SK-N-SH (cell line): ENCODE measurements around the gene ELP4. TPM values are rescaled to one million over a fixed set of nuclear protein-coding genes. Genes with fewer than 3 reads are reported as not detected.

Experiments used
- CTCF ChIA-PET: fragments of 300-600, 350-600 bp; formaldehyde crosslinking; extraction: SDS; loops from one replicate; lab custom pipeline; 2021; lab: Yijun Ruan, JAX
- POLR2A ChIA-PET: fragments of 350-600 bp; sonication (Branson Sonifier 250); formaldehyde crosslinking; extraction: SDS; loops from one replicate; lab custom pipeline; 2020; ENCODE audit warnings: antibody characterized with exemption, inconsistent platforms; lab: Yijun Ruan, JAX
- DNase-seq: peaks from one replicate; pipeline ENCODE4 v3.0.0; 2012
- H2AFZ ChIP-seq: fragments of 200-600 bp; sonication (generic); 2 replicates; pipeline ENCODE4 v1.8.1; 2016; ENCODE audit warnings: antibody characterized with exemption, mild to moderate bottlenecking, low read depth
- H3F3A ChIP-seq: fragments of 200-600 bp; sonication (generic); replicated peaks from 2 replicates; pipeline ENCODE3; 2016; ENCODE audit warnings: antibody characterized with exemption, mild to moderate bottlenecking; ENCODE audit not compliant: insufficient read depth
- H3K27ac ChIP-seq, 2 experiments: fragments of 200-500 bp in 1 of 2; fragments of 200-600 bp in 1 of 2; sonication (Bioruptor generic) in 1 of 2; sonication (generic), shearing (Covaris generic) in 1 of 2; 2 replicates each; pipeline versions ENCODE4 v1.5.1 to v1.6.1; 2014 to 2016; ENCODE audit warnings: low read depth in 2 of 2, inconsistent platforms in 1 of 2, low read length in 1 of 2, mild to moderate bottlenecking in 1 of 2, mixed read lengths in 1 of 2
- H3K27me3 ChIP-seq: fragments of 200-600 bp; sonication (generic), shearing (Covaris generic); 2 replicates; pipeline ENCODE4 v1.6.1; 2016; ENCODE audit warnings: mixed run types; ENCODE audit not compliant: insufficient read depth
- H3K36me3 ChIP-seq, 2 experiments: fragments of 200-500 bp in 1 of 2; fragments of 200-600 bp in 1 of 2; sonication (Bioruptor generic) in 1 of 2; sonication (generic) in 1 of 2; replicated peaks in 1 of 2; 2 replicates each; pipeline versions ENCODE3 to v1.5.1; 2014 to 2016; ENCODE audit warnings: low read length in 1 of 2, mild to moderate bottlenecking in 1 of 2; ENCODE audit not compliant: insufficient read depth in 2 of 2, control insufficient read depth in 1 of 2
- H3K4me1 ChIP-seq, 2 experiments: fragments of 200-500 bp in 1 of 2; fragments of 200-600 bp in 1 of 2; sonication (Bioruptor generic) in 1 of 2; sonication (generic), shearing (Covaris generic) in 1 of 2; 2 replicates each; pipeline versions ENCODE4 v1.5.1 to v1.6.1; 2014 to 2016; ENCODE audit warnings: low read depth in 1 of 2, low read length in 1 of 2, mixed run types in 1 of 2; ENCODE audit not compliant: insufficient read depth in 2 of 2, control insufficient read depth in 1 of 2
- H3K4me2 ChIP-seq: fragments of 200-600 bp; sonication (generic), shearing (Covaris generic); 2 replicates; pipeline ENCODE4 v1.6.1; 2017; ENCODE audit warnings: mixed run types
- H3K4me3 ChIP-seq, 2 experiments: fragments of 200-500 bp in 1 of 2; fragments of 200-600 bp in 1 of 2; sonication (Bioruptor generic) in 1 of 2; sonication (generic), shearing (Covaris generic) in 1 of 2; 2 replicates each; pipeline versions ENCODE4 v1.5.1 to v1.8.1; 2014 to 2016; ENCODE audit warnings: low read depth in 2 of 2, inconsistent platforms in 1 of 2, low read length in 1 of 2, mild to moderate bottlenecking in 1 of 2, mixed read lengths in 1 of 2, moderate library complexity in 1 of 2
- H3K79me2 ChIP-seq: fragments of 200-600 bp; sonication (generic); 2 replicates; pipeline ENCODE4 v1.8.1; 2017; ENCODE audit warnings: mild to moderate bottlenecking; ENCODE audit not compliant: insufficient read depth
- H3K9ac ChIP-seq: fragments of 200-600 bp; sonication (generic); 2 replicates; pipeline ENCODE4 v1.6.1; 2017; ENCODE audit warnings: mixed run types
- H3K9me2 ChIP-seq: fragments of 200-600 bp; sonication (generic); 2 replicates; pipeline ENCODE4 v1.6.1; 2017; ENCODE audit warnings: mixed run types
- H3K9me3 ChIP-seq: fragments of 200-600 bp; sonication (generic); 2 replicates; pipeline ENCODE4 v1.6.1; 2017; ENCODE audit warnings: mixed run types, mild to moderate bottlenecking, moderate library complexity
- H4K20me1 ChIP-seq: fragments of 200-600 bp; sonication (generic); 2 replicates; pipeline ENCODE4 v1.6.1; 2017; ENCODE audit warnings: mild to moderate bottlenecking, mixed run types; ENCODE audit not compliant: insufficient read depth
- CHD2 ChIP-seq: fragments of 150-350 bp; IDR thresholded peaks from 2 replicates; pipeline ENCODE4 v1.6.1; 2018; ENCODE audit warnings: low read length; ENCODE audit not compliant: partially characterized antibody
- CTCF ChIP-seq: fragments of 200-600 bp; sonication (generic); IDR thresholded peaks from 2 replicates; pipeline ENCODE4 v1.6.1; 2017; ENCODE audit warnings: antibody characterized with exemption, mild to moderate bottlenecking, moderate library complexity
- ELF1 ChIP-seq: IDR thresholded peaks from 2 replicates; pipeline ENCODE4 v1.4.0; 2012
- EP300 ChIP-seq, 2 experiments: IDR thresholded peaks; 2 replicates each; pipeline versions ENCODE4 v1.4.0 to v1.6.1; 2012; ENCODE audit warnings: borderline replicate concordance in 1 of 2, low read depth in 1 of 2, low read length in 1 of 2
- FOSL2 ChIP-seq: IDR thresholded peaks from 2 replicates; pipeline ENCODE4 v1.4.0; 2012; ENCODE audit warnings: low read depth, mild to moderate bottlenecking, moderate library complexity, borderline replicate concordance
- IRF3 ChIP-seq: fragments of 150-350 bp; IDR thresholded peaks from 2 replicates; pipeline ENCODE4 v1.6.1; 2016; ENCODE audit warnings: mild to moderate bottlenecking, low read depth, low read length
- JUND ChIP-seq: IDR thresholded peaks from 2 replicates; pipeline ENCODE4 v1.4.0; 2012
- MAX ChIP-seq: IDR thresholded peaks from 2 replicates; pipeline ENCODE4 v1.4.0; 2012; ENCODE audit warnings: low read depth
- RFX5 ChIP-seq: IDR thresholded peaks from 2 replicates; pipeline ENCODE4 v1.6.1; 2012; ENCODE audit warnings: mild to moderate bottlenecking, improper control_type of control experiment, low read length
- RXRA ChIP-seq: IDR thresholded peaks from 2 replicates; pipeline ENCODE4 v1.4.0; 2012; ENCODE audit warnings: low read depth, mild to moderate bottlenecking, borderline replicate concordance
- SIN3A ChIP-seq: IDR thresholded peaks from 2 replicates; pipeline ENCODE4 v1.6.1; 2012; ENCODE audit warnings: low read depth, mild to moderate bottlenecking, low read length, moderate library complexity, borderline replicate concordance
- SMC3 ChIP-seq: IDR thresholded peaks from 2 replicates; pipeline ENCODE4 v1.6.1; 2012; ENCODE audit warnings: low read depth, low read length, improper control_type of control experiment
- USF1 ChIP-seq: IDR thresholded peaks from 2 replicates; pipeline ENCODE4 v1.4.0; 2012; ENCODE audit warnings: low read depth, borderline replicate concordance
- ZBTB33 ChIP-seq: IDR thresholded peaks from 2 replicates; pipeline ENCODE4 v1.4.0; 2012; ENCODE audit warnings: low read depth, borderline replicate concordance
- WGBS: methylation state at CpG from one replicate; pipeline ENCODE4 v1.1.6; 2017; ENCODE audit warnings: low lambda C conversion rate; 5-methylcytosine and 5-hydroxymethylcytosine counted together
- polyA plus RNA-seq, 3 experiments: library from polyadenylated mRNA; depleted of rRNA; stranded (reverse); fragments of >200 nt; gene quantifications; 2 replicates each; pipeline ENCODE4 v1.2.3, GENCODE V29; 2012

ELP4 gene
- polyA plus RNA-seq, 1 of the 3 experiments (the other 2 are of a cell fraction), result 7.0 TPM

GRCh38 chr11:31711137-31711536 is 201.6 kb downstream of the ELP4 start:
- H3K27ac ChIP-seq, result no peak overlapping the region
- H3K4me2 ChIP-seq, result no peak overlapping the region
- TF ChIP-seq ELF1, result no peak
- no peak for TF ChIP-seq SMC3
- TF ChIP-seq RXRA, result no peak
- no peak for TF ChIP-seq FOSL2
- H3K9me2 ChIP-seq, result no peaks in the 10 kb centered on the region
- H3F3A ChIP-seq, result no peaks in the 10 kb centered on the region
- no peak overlapping the region for H2AFZ ChIP-seq
- H4K20me1 ChIP-seq, result no peaks in the 10 kb centered on the region
- H3K27me3 ChIP-seq, result no peaks in the 10 kb centered on the region
- no peak for DNase-seq
- H3K4me1 ChIP-seq, result no peaks in the 10 kb centered on the region
- no peaks in the 10 kb centered on the region for H3K36me3 ChIP-seq
- POLR2A ChIA-PET, result no interaction called here
- no peak overlapping the region for H3K4me3 ChIP-seq
- WGBS, result 55% methylated on average over 2 of the region's 2 CpGs
- CTCF ChIA-PET, result no interaction called here
- H3K9ac ChIP-seq, result no peak overlapping the region
- H3K9me3 ChIP-seq, result no peaks in the 10 kb centered on the region
- no peaks in the 10 kb centered on the region for H3K79me2 ChIP-seq

- CTCF ChIA-PET, result interaction anchor here (0.9 kb wide), 1 partner anchor 14 kb away, joined by 3 read pairs; no protein-coding TSS in a partner anchor
- no peaks in the 10 kb centered on the region for H3F3A ChIP-seq
- POLR2A ChIA-PET, result no interaction called here
Measured at GRCh38 chr11:31712851-31713250, 203.3 kb downstream of the ELP4 start.

More at GRCh38 chr11:31712851-31713250, 203.3 kb downstream of the ELP4 start:
- no peak overlapping the region for H3K9ac ChIP-seq
- H2AFZ ChIP-seq, result no peak overlapping the region
- no peak overlapping the region for H3K27ac ChIP-seq
- no peaks in the 10 kb centered on the region for H3K27me3 ChIP-seq
- no peak for DNase-seq
- H3K79me2 ChIP-seq, result no peaks in the 10 kb centered on the region
- WGBS, result 86% methylated on average over 2 of the region's 2 CpGs
- no peaks in the 10 kb centered on the region for H3K4me1 ChIP-seq
- H4K20me1 ChIP-seq, result no peaks in the 10 kb centered on the region
- H3K4me3 ChIP-seq, result no peak overlapping the region
- H3K9me2 ChIP-seq, result no peaks in the 10 kb centered on the region
- TF ChIP-seq EP300 (IDR thresholded peaks at IDR 0.05; ENCODE audit: borderline replicate concordance in 1 of 2, low read depth in 1 of 2, low read length in 1 of 2) (no peak), MAX (no peak), JUND (no peak), ZBTB33 (no peak), USF1 (no peak), CHD2 (no peak), SMC3 (no peak), CTCF (no peak), IRF3 (no peak), RFX5 (no peak), SIN3A (no peak)
- no peaks in the 10 kb centered on the region for H3K36me3 ChIP-seq
- H3K9me3 ChIP-seq, result no peaks in the 10 kb centered on the region
- no peak overlapping the region for H3K4me2 ChIP-seq
